ENCODE measurements around the gene MYCT1.

MYCT1 gene

DNA sequence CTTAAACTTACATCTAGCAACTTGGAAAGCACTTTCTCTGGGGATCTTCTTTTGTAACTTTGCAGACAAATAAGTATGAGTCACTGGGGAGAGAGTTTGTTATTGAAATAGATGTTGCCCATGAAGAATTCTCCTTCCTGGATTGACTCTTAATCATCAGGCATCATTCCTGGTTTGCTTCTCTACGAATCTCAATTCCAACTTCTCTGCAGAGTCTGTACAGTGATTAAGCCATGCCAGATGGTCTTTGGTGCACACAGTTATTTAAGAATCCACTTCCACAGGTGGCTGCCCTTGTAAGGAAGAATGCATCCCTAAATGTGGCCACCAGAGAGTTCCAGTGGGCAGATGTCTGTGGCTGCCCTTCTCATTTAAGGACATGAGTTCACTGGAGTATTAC, 25.7 kb downstream of the MYCT1 start:
- H3K27me3 ChIP-seq (replicated peaks; ENCODE audit: control insufficient read depth, insufficient read depth, low read length), result no peaks in the 10 kb centered on the region
- no peaks in the 10 kb centered on the region for H3K36me3 ChIP-seq (ENCODE audit: control insufficient read depth, insufficient read depth, low read length)
- TF ChIP-seq CTCF (IDR thresholded peaks at IDR 0.05; ENCODE audit: insufficient read depth, low read length, poor library complexity, severe bottlenecking), result no peak
- H3K4me3 ChIP-seq (replicated peaks; ENCODE audit: low read depth, low read length), result no peak overlapping the region
- no peak for DNase-seq (ENCODE audit: extremely low read depth, insufficient read length)

DNA sequence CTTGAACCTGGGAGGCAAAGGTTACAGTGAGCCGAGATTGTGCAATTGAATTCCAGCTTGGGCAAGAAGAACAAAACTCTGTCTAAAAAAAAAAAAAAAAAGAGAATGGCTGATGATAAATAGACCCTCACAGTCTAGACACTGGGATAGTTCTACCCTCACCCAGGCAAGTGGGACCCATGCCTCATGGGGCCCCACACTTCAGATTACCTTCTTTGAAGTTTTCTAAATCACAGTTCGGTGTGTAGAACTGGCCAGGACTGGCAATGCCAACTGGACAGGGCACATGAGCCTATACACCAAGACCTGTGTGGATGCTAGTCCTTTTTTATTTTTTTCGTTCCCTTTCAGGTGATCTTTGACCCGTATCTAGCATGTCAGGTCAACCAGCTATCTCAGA, 28.6 kb downstream of the MYCT1 start:
- DNase-seq (ENCODE audit: extremely low read depth, insufficient read length), result no peak
- no peak for TF ChIP-seq CTCF (IDR thresholded peaks at IDR 0.05; ENCODE audit: insufficient read depth, low read length, poor library complexity, severe bottlenecking)
- H3K4me3 ChIP-seq (replicated peaks; ENCODE audit: low read depth, low read length), result no peak overlapping the region

GRCh38 chr6:152727507-152727906, 29.8 kb downstream of the MYCT1 start:
- no peaks in the 10 kb centered on the region for H3K27me3 ChIP-seq (replicated peaks; ENCODE audit: control insufficient read depth, insufficient read depth, low read length)
- no peak overlapping the region for H3K4me3 ChIP-seq (replicated peaks; ENCODE audit: low read depth, low read length)
- no peak for TF ChIP-seq CTCF (IDR thresholded peaks at IDR 0.05; ENCODE audit: insufficient read depth, low read length, poor library complexity, severe bottlenecking)
- no peaks in the 10 kb centered on the region for H3K36me3 ChIP-seq (ENCODE audit: control insufficient read depth, insufficient read depth, low read length)
- no peak for DNase-seq (ENCODE audit: extremely low read depth, insufficient read length)

More for the DNA sequence above, 28.6 kb downstream of the MYCT1 start:
- no peaks in the 10 kb centered on the region for H3K27me3 ChIP-seq (replicated peaks; ENCODE audit: control insufficient read depth, insufficient read depth, low read length)
- no peaks in the 10 kb centered on the region for H3K36me3 ChIP-seq (ENCODE audit: control insufficient read depth, insufficient read depth, low read length)

GRCh38 chr6:152734630-152735029, 36.9 kb downstream of the MYCT1 start:
- Histone ChIP-seq H3K4me3 (replicated peaks; ENCODE audit: low read depth, low read length) (no peak overlapping the region), H3K36me3 (ENCODE audit: control insufficient read depth, insufficient read depth, low read length) (no peaks in the 10 kb centered on the region), H3K27me3 (replicated peaks; ENCODE audit: control insufficient read depth, insufficient read depth, low read length) (no peaks in the 10 kb centered on the region)
- TF ChIP-seq CTCF (IDR thresholded peaks at IDR 0.05; ENCODE audit: insufficient read depth, low read length, poor library complexity, severe bottlenecking), result no peak
- DNase-seq (ENCODE audit: extremely low read depth, insufficient read length), result no peak

GRCh38 chr6:152736687-152737273, 39.1 kb downstream of the MYCT1 start:
- DNase-seq (ENCODE audit: extremely low read depth, insufficient read length), result no peak
- Histone ChIP-seq H3K36me3 (ENCODE audit: control insufficient read depth, insufficient read depth, low read length) (no peaks in the 10 kb centered on the region), H3K27me3 (replicated peaks; ENCODE audit: control insufficient read depth, insufficient read depth, low read length) (no peaks in the 10 kb centered on the region), H3K4me3 (replicated peaks; ENCODE audit: low read depth, low read length) (no peak overlapping the region)
- no peak for TF ChIP-seq CTCF (IDR thresholded peaks at IDR 0.05; ENCODE audit: insufficient read depth, low read length, poor library complexity, severe bottlenecking)
